Thyroid gland (tissue), 4 donors: ENCODE measurements around the gene SEC61B. TPM values are rescaled to one million over a fixed set of nuclear protein-coding genes. Genes with fewer than 3 reads are reported as not detected.
"Not testable (repeated sequence)": the region's sequence is repeated elsewhere in the genome, so short reads cannot be mapped to it uniquely, and the experiment has no call there.

Source experiments
- DNase-seq, 2 donors: peaks; one replicate each; pipeline ENCODE4 v3.0.0-alpha.2; 2019
- H3K27ac ChIP-seq, 3 donors: fragments of 200-600 bp; sonication (generic); 1 replicate in 2 of 3; 2 replicates in 1 of 3; pipeline ENCODE4 v1.5.1; 2016 to 2019; ENCODE audit warnings: mild to moderate bottlenecking in 1 of 3, moderate library complexity in 1 of 3
- H3K27me3 ChIP-seq: fragments of 200-600 bp; sonication (generic); one replicate; pipeline ENCODE4 v1.5.1; 2019
- H3K36me3 ChIP-seq, 2 donors: fragments of 200-600 bp; sonication (generic); one replicate each; pipeline ENCODE4 v1.5.1; 2016 to 2019
- H3K4me1 ChIP-seq, 2 donors: fragments of 200-600 bp; sonication (generic); one replicate each; pipeline ENCODE4 v1.5.1; 2017 to 2019
- H3K4me3 ChIP-seq, 3 donors: fragments of 200-600 bp; sonication (generic); replicated peaks in 1 of 3; 1 replicate in 2 of 3; 2 replicates in 1 of 3; pipeline ENCODE4 v1.5.1; 2016; ENCODE audit warnings: mild to moderate bottlenecking in 1 of 3
- H3K9me3 ChIP-seq: fragments of 200-600 bp; sonication (generic); one replicate; pipeline ENCODE4 v1.5.1; 2017
- POLR2A ChIP-seq, 2 donors: fragments of 450-650 bp; IDR thresholded peaks; one replicate each; pipeline ENCODE4 v1.6.1; 2017; ENCODE audit warnings: antibody characterized with exemption in 2 of 2, mild to moderate bottlenecking in 2 of 2, moderate library complexity in 1 of 2
- WGBS, 2 donors: methylation state at CpG; one replicate each; pipeline ENCODE4 v1.1.5; 2017; 5-methylcytosine and 5-hydroxymethylcytosine counted together
- intact Hi-C: fragments of 100-400 bp; cut with DNase I; formaldehyde crosslinking; loops from one replicate; pipeline ENCODE4 v1.15.1; 2023
- total RNA-seq, 4 donors: library from RNA; depleted of rRNA; stranded (reverse); fragments of >200 nt; gene quantifications; one replicate each; pipeline ENCODE4 v1.2.3, GENCODE V29; 2016
- TF ChIP-seq, protein P1 (sequence below), 6 experiments: fragments of 200-600 bp in 3 of 6; fragments of 450-650 bp in 3 of 6; sonication (generic) in 3 of 6; IDR thresholded peaks; one replicate each; pipeline ENCODE4 v1.5.1; 2016 to 2019; ENCODE audit warnings: antibody characterized with exemption in 6 of 6, mild to moderate bottlenecking in 2 of 6, inconsistent platforms in 1 of 6, moderate library complexity in 1 of 6

SEC61B gene
- total RNA-seq, 4 donors from 2014 or later: 88.3 to 203 (median 130) TPM

- Histone ChIP-seq H3K27ac (no peak overlapping the region), H3K9me3 (no peaks in the 10 kb centered on the region), H3K4me3 (no peak overlapping the region), H3K4me1 (peaks cover 8 to 15% of the 10 kb centered on the region in 2 donors), H3K36me3 (no peaks in the 10 kb centered on the region), H3K27me3 (no peaks in the 10 kb centered on the region)
- intact Hi-C loops: no loop called here
- DNase-seq: no peak
- no peak for TF ChIP-seq POLR2A (IDR thresholded peaks at IDR 0.05)
- TF ChIP-seq, protein P1, sequence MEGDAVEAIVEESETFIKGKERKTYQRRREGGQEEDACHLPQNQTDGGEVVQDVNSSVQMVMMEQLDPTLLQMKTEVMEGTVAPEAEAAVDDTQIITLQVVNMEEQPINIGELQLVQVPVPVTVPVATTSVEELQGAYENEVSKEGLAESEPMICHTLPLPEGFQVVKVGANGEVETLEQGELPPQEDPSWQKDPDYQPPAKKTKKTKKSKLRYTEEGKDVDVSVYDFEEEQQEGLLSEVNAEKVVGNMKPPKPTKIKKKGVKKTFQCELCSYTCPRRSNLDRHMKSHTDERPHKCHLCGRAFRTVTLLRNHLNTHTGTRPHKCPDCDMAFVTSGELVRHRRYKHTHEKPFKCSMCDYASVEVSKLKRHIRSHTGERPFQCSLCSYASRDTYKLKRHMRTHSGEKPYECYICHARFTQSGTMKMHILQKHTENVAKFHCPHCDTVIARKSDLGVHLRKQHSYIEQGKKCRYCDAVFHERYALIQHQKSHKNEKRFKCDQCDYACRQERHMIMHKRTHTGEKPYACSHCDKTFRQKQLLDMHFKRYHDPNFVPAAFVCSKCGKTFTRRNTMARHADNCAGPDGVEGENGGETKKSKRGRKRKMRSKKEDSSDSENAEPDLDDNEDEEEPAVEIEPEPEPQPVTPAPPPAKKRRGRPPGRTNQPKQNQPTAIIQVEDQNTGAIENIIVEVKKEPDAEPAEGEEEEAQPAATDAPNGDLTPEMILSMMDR (IDR thresholded peaks at IDR 0.05): no peak
- 82% methylated on average over 5 of the region's 5 CpGs for WGBS, 2 donors
These were observed 29.2 kb upstream of the SEC61B start for GRCh38 chr9:99192786-99193465.

DNA sequence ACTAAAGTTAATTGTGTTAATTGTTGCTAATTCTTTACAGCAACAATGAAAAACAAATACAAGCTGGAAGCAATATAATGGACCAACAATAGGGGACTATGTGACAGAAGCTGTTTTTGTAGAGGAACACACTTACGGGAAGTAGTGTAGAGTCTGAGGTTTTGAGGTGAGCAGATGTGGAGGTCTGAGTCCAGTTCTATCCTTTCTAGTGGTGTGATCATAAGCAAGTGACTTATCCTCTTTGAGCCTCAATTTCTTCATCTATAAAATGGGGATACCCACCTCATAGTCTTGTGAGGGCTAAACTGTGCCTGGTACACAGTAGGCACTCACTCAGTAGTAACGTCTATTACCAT lies 28.6 kb upstream of the SEC61B start:
- Histone ChIP-seq H3K27me3 (no peaks in the 10 kb centered on the region), H3K4me1 (peaks cover 8 to 17% of the 10 kb centered on the region in 2 donors), H3K4me3 (no peak overlapping the region), H3K27ac (no peak overlapping the region), H3K9me3 (no peaks in the 10 kb centered on the region), H3K36me3 (no peaks in the 10 kb centered on the region)
- intact Hi-C loops: no loop called here
- 84 to 89% methylated on average over 2 of the region's 2 CpGs for WGBS, 2 donors
- TF ChIP-seq, protein P1 (IDR thresholded peaks at IDR 0.05): no peak
- no peak for TF ChIP-seq POLR2A (IDR thresholded peaks at IDR 0.05)
- no peak for DNase-seq

GRCh38 chr9:99196484-99196883 lies 25.6 kb upstream of the SEC61B start:
- 75 to 76% methylated on average over 5 of the region's 5 CpGs for WGBS, 2 donors
- intact Hi-C loops: not testable (repeated sequence)

DNA sequence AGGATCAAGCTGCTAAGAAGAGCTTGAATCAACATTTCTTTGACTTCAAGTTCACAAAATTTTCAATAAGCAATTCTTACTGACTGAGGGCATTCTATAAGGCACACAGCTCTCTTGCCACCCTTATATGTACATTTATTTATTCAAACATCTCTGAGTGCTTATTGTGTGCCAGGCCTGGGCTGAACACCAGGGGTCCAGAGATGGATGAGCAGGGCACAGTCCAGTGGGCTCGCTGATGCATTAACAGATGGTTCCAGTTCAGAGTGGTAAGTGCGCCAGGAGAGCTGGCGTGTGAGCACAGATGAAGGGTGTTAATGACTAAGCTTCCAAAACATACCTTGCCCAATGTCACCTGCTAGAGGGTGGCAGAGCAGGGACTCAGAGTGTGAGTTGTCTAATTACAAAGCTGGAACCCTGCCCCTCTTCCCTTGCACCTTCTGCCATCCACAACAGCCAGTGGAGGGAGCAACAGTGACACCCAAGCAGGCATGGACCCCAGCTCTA lies 24.9 kb upstream of the SEC61B start:
- TF ChIP-seq, protein P1 (IDR thresholded peaks at IDR 0.05): no peak
- TF ChIP-seq POLR2A (IDR thresholded peaks at IDR 0.05): no peak
- no peak overlapping the region for H3K27ac ChIP-seq
- 33 to 73% methylated on average over 3 of the region's 3 CpGs for WGBS, 2 donors
- H3K36me3 ChIP-seq: no peaks in the 10 kb centered on the region
- peaks cover 8 to 17% of the 10 kb centered on the region in 2 donors for H3K4me1 ChIP-seq
- H3K27me3 ChIP-seq: no peaks in the 10 kb centered on the region
- no peaks in the 10 kb centered on the region for H3K9me3 ChIP-seq
- DNase-seq: peak; percentile 10 to 17
- no peak overlapping the region for H3K4me3 ChIP-seq
- intact Hi-C loops: no loop called here

More at GRCh38 chr9:99196484-99196883, 25.6 kb upstream of the SEC61B start:
- not testable (repeated sequence) for H3K27me3 ChIP-seq, H3K36me3 ChIP-seq, H3K27ac ChIP-seq, H3K4me3 ChIP-seq, H3K9me3 ChIP-seq, DNase-seq
- peaks cover 8 to 17% of the 10 kb centered on the region in 2 donors for H3K4me1 ChIP-seq

DNA sequence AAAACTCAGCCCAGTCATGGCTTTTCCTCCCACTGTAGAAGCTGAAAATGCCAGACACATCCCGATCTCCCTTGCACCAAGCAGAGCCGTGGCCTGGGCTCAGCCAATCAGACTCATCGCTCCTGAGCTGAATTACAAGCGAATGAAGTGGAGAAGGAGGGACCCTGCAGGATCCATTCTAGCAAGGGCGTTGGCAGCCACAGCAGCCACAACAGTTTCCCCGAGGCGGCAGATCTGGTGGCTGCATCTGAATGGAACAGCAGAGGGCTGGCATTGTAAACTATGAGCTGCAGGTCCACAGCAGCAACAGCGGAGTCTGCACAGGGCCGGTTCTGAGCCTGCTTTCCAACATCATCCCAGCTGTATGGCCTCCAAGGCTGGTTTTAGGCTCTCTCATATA lies 24.1 kb upstream of the SEC61B start:
- DNase-seq: no peak
- no peaks in the 10 kb centered on the region for H3K36me3 ChIP-seq
- H3K27me3 ChIP-seq: no peaks in the 10 kb centered on the region
- intact Hi-C loops: no loop called here
- no peak overlapping the region for H3K27ac ChIP-seq
- no peak for TF ChIP-seq POLR2A (IDR thresholded peaks at IDR 0.05)
- TF ChIP-seq, protein P1 (IDR thresholded peaks at IDR 0.05): no peak
- 68 to 71% methylated on average over 9 of the region's 9 CpGs for WGBS, 2 donors
- no peak overlapping the region for H3K4me3 ChIP-seq
- H3K4me1 ChIP-seq: peaks cover 8 to 17% of the 10 kb centered on the region in 2 donors
- H3K9me3 ChIP-seq: no peaks in the 10 kb centered on the region
